ENCODE results near the gene ZBTB20. TPM values are rescaled to one million over a fixed set of nuclear protein-coding genes. Genes with fewer than 3 reads are reported as not detected.

Gene ZBTB20
- total RNA-seq, 1 experiment from 2014 or later = 12.8 TPM

DNA sequence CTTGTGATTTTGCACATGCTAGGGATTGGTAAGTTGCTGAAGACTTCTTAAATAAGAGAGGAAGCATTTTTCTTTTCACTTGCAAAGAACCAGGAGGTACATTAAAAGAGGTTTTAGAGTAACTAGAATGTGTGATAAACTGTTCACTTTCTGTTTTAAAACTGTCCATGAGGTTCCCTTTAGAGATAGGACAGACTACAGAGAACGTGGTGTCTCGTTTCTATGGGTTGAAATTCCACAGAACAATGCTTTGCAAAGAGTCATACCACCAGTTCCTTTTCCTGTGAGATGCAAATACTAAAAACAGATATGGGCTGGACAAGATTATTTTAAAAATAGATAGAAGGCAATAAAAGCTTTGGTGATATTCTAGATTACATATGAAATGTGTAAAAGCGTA is 480.5 kb downstream of the ZBTB20 start:
- H3K4me1 ChIP-seq = no peaks in the 10 kb centered on the region

DNA sequence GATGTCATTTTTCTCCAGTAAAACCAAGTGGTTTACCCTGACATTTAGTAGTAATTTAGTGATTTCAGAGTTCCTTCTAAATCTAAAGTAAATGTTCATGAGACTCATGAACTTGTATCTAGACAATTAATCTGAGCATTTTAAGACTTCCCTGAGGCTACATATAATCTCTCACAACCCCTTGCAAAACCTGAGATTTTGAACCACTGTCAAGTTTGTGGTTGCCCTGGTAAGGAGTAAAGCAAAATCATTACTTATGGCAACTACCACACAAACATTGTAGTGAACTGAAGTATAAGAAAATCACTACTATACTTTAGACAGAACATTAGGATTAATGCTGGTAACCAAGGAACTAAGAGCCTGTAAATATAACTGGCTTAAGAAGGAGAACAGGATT is 483.1 kb downstream of the ZBTB20 start:
- H3K9me3 Mint-ChIP-seq (ENCODE audit: unreplicated experiment) = no peaks in the 10 kb centered on the region
- TF ChIP-seq, protein P1, sequence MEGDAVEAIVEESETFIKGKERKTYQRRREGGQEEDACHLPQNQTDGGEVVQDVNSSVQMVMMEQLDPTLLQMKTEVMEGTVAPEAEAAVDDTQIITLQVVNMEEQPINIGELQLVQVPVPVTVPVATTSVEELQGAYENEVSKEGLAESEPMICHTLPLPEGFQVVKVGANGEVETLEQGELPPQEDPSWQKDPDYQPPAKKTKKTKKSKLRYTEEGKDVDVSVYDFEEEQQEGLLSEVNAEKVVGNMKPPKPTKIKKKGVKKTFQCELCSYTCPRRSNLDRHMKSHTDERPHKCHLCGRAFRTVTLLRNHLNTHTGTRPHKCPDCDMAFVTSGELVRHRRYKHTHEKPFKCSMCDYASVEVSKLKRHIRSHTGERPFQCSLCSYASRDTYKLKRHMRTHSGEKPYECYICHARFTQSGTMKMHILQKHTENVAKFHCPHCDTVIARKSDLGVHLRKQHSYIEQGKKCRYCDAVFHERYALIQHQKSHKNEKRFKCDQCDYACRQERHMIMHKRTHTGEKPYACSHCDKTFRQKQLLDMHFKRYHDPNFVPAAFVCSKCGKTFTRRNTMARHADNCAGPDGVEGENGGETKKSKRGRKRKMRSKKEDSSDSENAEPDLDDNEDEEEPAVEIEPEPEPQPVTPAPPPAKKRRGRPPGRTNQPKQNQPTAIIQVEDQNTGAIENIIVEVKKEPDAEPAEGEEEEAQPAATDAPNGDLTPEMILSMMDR (IDR thresholded peaks at IDR 0.05; ENCODE audit: insufficient read depth in 1 of 2, low read depth in 1 of 2, low read length in 1 of 2, severe bottlenecking in 1 of 2, unreplicated experiment in 1 of 2) = no peak
- H3K27me3 Mint-ChIP-seq (ENCODE audit: insufficient read depth, unreplicated experiment) = no peaks in the 10 kb centered on the region
- no peaks in the 10 kb centered on the region for H3K27me3 ChIP-seq (replicated peaks; ENCODE audit: control insufficient read depth, insufficient read depth, low read length)
- ChIA-PET CTCF (no interaction called here), POLR2A (no interaction called here)
- peaks cover 9% of the 10 kb centered on the region; the same call in 1 of the 2 replicates for H3K4me1 ChIP-seq
- peaks cover 4% of the 10 kb centered on the region for H3K4me1 Mint-ChIP-seq (ENCODE audit: low read depth, unreplicated experiment)
- no peaks in the 10 kb centered on the region for H3K36me3 Mint-ChIP-seq (ENCODE audit: insufficient read depth, unreplicated experiment)
- H3K27ac Mint-ChIP-seq (ENCODE audit: unreplicated experiment) = no peak overlapping the region
- no peak for DNase-seq
- no peaks in the 10 kb centered on the region for H3K36me3 ChIP-seq (ENCODE audit: control insufficient read depth, insufficient read depth, low read length)
- no TSS peak for BruUV-seq (replicated peaks)
- no peak overlapping the region for H3K4me3 Mint-ChIP-seq (ENCODE audit: unreplicated experiment)
- no peak overlapping the region for H3K4me3 ChIP-seq (ENCODE audit: low read depth, low read length)
- no peaks in the 10 kb centered on the region for H3K9me3 ChIP-seq
- intact Hi-C loops (cut with micrococcal nuclease; ENCODE audit: unreplicated experiment) = no loop called here

More for the DNA sequence above, 480.5 kb downstream of the ZBTB20 start:
- Histone ChIP-seq H3K27me3 (replicated peaks; ENCODE audit: control insufficient read depth, insufficient read depth, low read length) (no peaks in the 10 kb centered on the region), H3K4me3 (ENCODE audit: low read depth, low read length) (no peak overlapping the region), H3K36me3 (ENCODE audit: control insufficient read depth, insufficient read depth, low read length) (no peaks in the 10 kb centered on the region), H3K9me3 (no peaks in the 10 kb centered on the region)
- H3K4me3 Mint-ChIP-seq (ENCODE audit: unreplicated experiment) = no peak overlapping the region
- no peaks in the 10 kb centered on the region for H3K36me3 Mint-ChIP-seq (ENCODE audit: insufficient read depth, unreplicated experiment)
- no peaks in the 10 kb centered on the region for H3K9me3 Mint-ChIP-seq (ENCODE audit: unreplicated experiment)
- H3K27ac Mint-ChIP-seq (ENCODE audit: unreplicated experiment) = no peak overlapping the region
- H3K4me1 Mint-ChIP-seq (ENCODE audit: low read depth, unreplicated experiment) = no peaks in the 10 kb centered on the region
- CTCF ChIA-PET = no interaction called here
- intact Hi-C loops (cut with micrococcal nuclease; ENCODE audit: unreplicated experiment) = no loop called here
- no TSS peak for BruUV-seq (replicated peaks)
- H3K27me3 Mint-ChIP-seq (ENCODE audit: insufficient read depth, unreplicated experiment) = no peaks in the 10 kb centered on the region
- TF ChIP-seq, protein P1 (IDR thresholded peaks at IDR 0.05; ENCODE audit: insufficient read depth in 1 of 2, low read depth in 1 of 2, low read length in 1 of 2, severe bottlenecking in 1 of 2, unreplicated experiment in 1 of 2) = no peak
- POLR2A ChIA-PET = no interaction called here
- no peak for DNase-seq

DNA sequence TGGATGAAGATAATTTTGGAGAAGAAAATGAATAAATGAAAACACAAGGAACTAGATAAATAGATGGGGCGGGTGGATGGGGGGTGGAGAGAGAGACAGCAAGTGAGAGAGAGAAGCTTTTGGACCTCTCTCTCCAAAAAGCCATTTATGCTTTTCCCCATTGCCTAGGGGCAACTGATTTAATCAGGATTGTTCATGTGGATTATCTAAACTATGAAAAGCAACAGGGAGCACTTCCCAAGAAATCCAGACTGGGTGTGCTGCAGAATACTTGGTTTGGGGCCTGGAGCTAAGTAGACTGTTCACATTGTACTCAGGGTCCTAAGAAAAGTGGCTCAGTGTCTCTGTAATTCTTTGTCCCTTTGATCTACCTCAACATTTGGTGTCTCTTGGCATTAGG is 486.3 kb downstream of the ZBTB20 start:
- peaks cover 12% of the 10 kb centered on the region; the same call in 1 of the 2 replicates for H3K4me1 ChIP-seq
- peaks cover 6% of the 10 kb centered on the region for H3K4me1 Mint-ChIP-seq (ENCODE audit: low read depth, unreplicated experiment)
- no TSS peak for BruUV-seq (replicated peaks)
- no peaks in the 10 kb centered on the region for H3K36me3 ChIP-seq (ENCODE audit: control insufficient read depth, insufficient read depth, low read length)
- no peaks in the 10 kb centered on the region for H3K9me3 Mint-ChIP-seq (ENCODE audit: unreplicated experiment)
- no peaks in the 10 kb centered on the region for H3K27me3 ChIP-seq (replicated peaks; ENCODE audit: control insufficient read depth, insufficient read depth, low read length)
- TF ChIP-seq, protein P1 (IDR thresholded peaks at IDR 0.05; ENCODE audit: insufficient read depth in 1 of 2, low read depth in 1 of 2, low read length in 1 of 2, severe bottlenecking in 1 of 2, unreplicated experiment in 1 of 2) = no peak
- POLR2A ChIA-PET = no interaction called here
- H3K4me3 ChIP-seq (ENCODE audit: low read depth, low read length) = no peak overlapping the region
- intact Hi-C loops (cut with micrococcal nuclease; ENCODE audit: unreplicated experiment) = no loop called here
- no peaks in the 10 kb centered on the region for H3K9me3 ChIP-seq
- no peaks in the 10 kb centered on the region for H3K36me3 Mint-ChIP-seq (ENCODE audit: insufficient read depth, unreplicated experiment)
- H3K27ac Mint-ChIP-seq (ENCODE audit: unreplicated experiment) = no peak overlapping the region
- H3K4me3 Mint-ChIP-seq (ENCODE audit: unreplicated experiment) = no peak overlapping the region
- no peaks in the 10 kb centered on the region for H3K27me3 Mint-ChIP-seq (ENCODE audit: insufficient read depth, unreplicated experiment)
- CTCF ChIA-PET = no interaction called here
- DNase-seq = no peak

Measured in Caco-2 (cell line).